Mesenchymal stem cell (in vitro differentiated cells and primary cell): Measurements from ENCODE around the gene PVALB.

ENCODE experiments used
- DNase-seq: peaks from one replicate; pipeline ENCODE4 v3.0.0-alpha.2; 2013
- H2AFZ ChIP-seq: one replicate; pipeline ENCODE4 v1.6.1; 2013; ENCODE audit warnings: low read depth, mild to moderate bottlenecking, control low read depth, inconsistent platforms, low read length, moderate library complexity
- H2AK5ac ChIP-seq: 2 replicates; pipeline ENCODE4 v1.6.1; 2013; ENCODE audit warnings: low read length, moderate library complexity, mild to moderate bottlenecking, inconsistent platforms; ENCODE audit not compliant: severe bottlenecking
- H2BK120ac ChIP-seq: one replicate; pipeline ENCODE4 v1.6.1; 2013; ENCODE audit warnings: low read depth, mild to moderate bottlenecking, inconsistent platforms, low read length, moderate library complexity
- H2BK12ac ChIP-seq, 2 experiments: one replicate each; pipeline ENCODE4 v1.6.1; 2013; ENCODE audit warnings: inconsistent platforms in 2 of 2, low read length in 2 of 2, mild to moderate bottlenecking in 2 of 2, moderate library complexity in 2 of 2, control low read depth in 1 of 2
- H2BK15ac ChIP-seq: one replicate; pipeline ENCODE4 v1.6.1; 2013; ENCODE audit warnings: mild to moderate bottlenecking, low read depth, inconsistent platforms; ENCODE audit not compliant: poor library complexity, severe bottlenecking
- H2BK5ac ChIP-seq: 2 replicates; pipeline ENCODE4 v1.6.1; 2013; ENCODE audit warnings: low read depth, mild to moderate bottlenecking, low read length, control low read depth, inconsistent platforms; ENCODE audit not compliant: poor library complexity, severe bottlenecking
- H3K14ac ChIP-seq, 2 experiments: one replicate each; pipeline ENCODE4 v1.6.1; 2013; ENCODE audit warnings: inconsistent platforms in 2 of 2, low read length in 2 of 2, control low read depth in 1 of 2, mild to moderate bottlenecking in 1 of 2, moderate library complexity in 1 of 2
- H3K18ac ChIP-seq, 2 experiments: one replicate each; pipeline ENCODE4 v1.6.1; 2013; ENCODE audit warnings: inconsistent platforms in 2 of 2, low read length in 2 of 2, control low read depth in 1 of 2, low read depth in 1 of 2, mild to moderate bottlenecking in 1 of 2
- H3K23ac ChIP-seq, 2 experiments: one replicate each; pipeline ENCODE4 v1.6.1; 2013; ENCODE audit warnings: inconsistent platforms in 2 of 2, low read length in 2 of 2, mild to moderate bottlenecking in 2 of 2, moderate library complexity in 2 of 2, control low read depth in 1 of 2
- H3K27ac ChIP-seq: 2 replicates; pipeline ENCODE4 v1.5.1; 2013; ENCODE audit warnings: mild to moderate bottlenecking, moderate library complexity, low read length, control low read depth, inconsistent platforms; ENCODE audit not compliant: poor library complexity, severe bottlenecking
- H3K27me3 ChIP-seq, 2 experiments: 2 replicates each; pipeline versions ENCODE4 v1.6.1 to v1.7.0; 2013; ENCODE audit warnings: low read length in 2 of 2, mild to moderate bottlenecking in 2 of 2, moderate library complexity in 2 of 2, control low read depth in 1 of 2, inconsistent platforms in 1 of 2; ENCODE audit not compliant: control insufficient read depth in 1 of 2, insufficient read depth in 1 of 2
- H3K36me3 ChIP-seq, 2 experiments: 2 replicates each; pipeline versions ENCODE4 v1.6.1 to v1.7.0; 2013; ENCODE audit warnings: low read length in 2 of 2, control low read depth in 1 of 2, inconsistent platforms in 1 of 2, low read depth in 1 of 2, mild to moderate bottlenecking in 1 of 2; ENCODE audit not compliant: insufficient read depth in 2 of 2, control insufficient read depth in 1 of 2
- H3K4ac ChIP-seq, 2 experiments: one replicate each; pipeline ENCODE4 v1.6.1; 2013; ENCODE audit warnings: inconsistent platforms in 2 of 2, low read length in 2 of 2, mild to moderate bottlenecking in 2 of 2, moderate library complexity in 2 of 2, control low read depth in 1 of 2, low read depth in 1 of 2
- H3K4me1 ChIP-seq: 2 replicates; pipeline ENCODE4 v1.6.1; 2013; ENCODE audit warnings: low read depth, low read length, control low read depth; ENCODE audit not compliant: control insufficient read depth, insufficient read depth
- H3K4me2 ChIP-seq: 2 replicates; pipeline ENCODE4 v1.6.1; 2013; ENCODE audit warnings: low read length, mild to moderate bottlenecking, inconsistent platforms; ENCODE audit not compliant: poor library complexity, severe bottlenecking
- H3K4me3 ChIP-seq, 2 experiments: 2 replicates each; pipeline versions ENCODE4 v1.5.1 to v1.7.0; 2013; ENCODE audit warnings: low read length in 2 of 2, mild to moderate bottlenecking in 2 of 2, control low read depth in 1 of 2, low read depth in 1 of 2; ENCODE audit not compliant: insufficient read depth in 1 of 2
- H3K79me1 ChIP-seq: replicated peaks from 2 replicates; pipeline ENCODE4 v1.6.1; 2013; ENCODE audit warnings: mild to moderate bottlenecking, control low read depth, low read length, inconsistent platforms; ENCODE audit not compliant: poor library complexity, severe bottlenecking
- H3K9ac ChIP-seq: 2 replicates; pipeline ENCODE4 v1.7.0; 2013; ENCODE audit warnings: mild to moderate bottlenecking, low read length, moderate library complexity
- H3K9me3 ChIP-seq: 2 replicates; pipeline ENCODE4 v1.7.0; 2013; ENCODE audit warnings: mild to moderate bottlenecking, low read length; ENCODE audit not compliant: control insufficient read depth
- H4K8ac ChIP-seq: one replicate; pipeline ENCODE4 v1.6.1; 2013; ENCODE audit warnings: inconsistent platforms, mild to moderate bottlenecking, low read length, moderate library complexity
- H4K91ac ChIP-seq: one replicate; pipeline ENCODE4 v1.6.1; 2013; ENCODE audit warnings: mild to moderate bottlenecking, low read length, inconsistent platforms
- WGBS: methylation state at CpG from one replicate; pipeline ENCODE4 v1.1.7; 2013; ENCODE audit warnings: mixed read lengths; 5-methylcytosine and 5-hydroxymethylcytosine counted together

Gene PVALB

GRCh38 chr22:36811094-36811800 lies 5.6 kb downstream of the PVALB start:
- WGBS, result 89% methylated on average over 2 of the region's 3 CpGs
- no peak overlapping the region for H4K8ac ChIP-seq
- no peak overlapping the region for H2AFZ ChIP-seq
- H3K9me3 ChIP-seq, result no peaks in the 10 kb centered on the region
- no peak overlapping the region for H2BK5ac ChIP-seq
- no peak overlapping the region for H2BK12ac ChIP-seq
- no peak overlapping the region for H3K23ac ChIP-seq
- no peak overlapping the region for H2AK5ac ChIP-seq
- H3K9ac ChIP-seq, result no peak overlapping the region
- no peak overlapping the region for H3K18ac ChIP-seq
- H3K36me3 ChIP-seq, result no peaks in the 10 kb centered on the region
- DNase-seq, result no peak
- no peak overlapping the region for H3K27ac ChIP-seq
- peaks cover 65 to 86% of the 10 kb centered on the region in 2 experiments for H3K27me3 ChIP-seq
- no peak overlapping the region for H4K91ac ChIP-seq
- peaks cover 1% of the 10 kb centered on the region for H3K4me1 ChIP-seq
- no peak overlapping the region for H3K4me2 ChIP-seq
- no peak overlapping the region for H3K4ac ChIP-seq
- no peak overlapping the region for H3K14ac ChIP-seq
- peak overlapping the region; percentile 33 for H2BK15ac ChIP-seq
- H3K79me1 ChIP-seq, result no peaks in the 10 kb centered on the region
- H3K4me3 ChIP-seq, result no peak overlapping the region
- H2BK120ac ChIP-seq, result no peak overlapping the region

GRCh38 chr22:36809351-36809750 lies 7.5 kb downstream of the PVALB start:
- no peak overlapping the region for H2BK120ac ChIP-seq
- WGBS, result 87% methylated on average over 3 of the region's 6 CpGs
- no peak overlapping the region for H2AFZ ChIP-seq
- no peaks in the 10 kb centered on the region for H3K36me3 ChIP-seq
- no peak overlapping the region for H3K4me2 ChIP-seq
- H4K8ac ChIP-seq, result no peak overlapping the region
- no peak overlapping the region for H3K14ac ChIP-seq
- no peaks in the 10 kb centered on the region for H3K9me3 ChIP-seq
- H3K4me1 ChIP-seq, result no peaks in the 10 kb centered on the region
- no peak overlapping the region for H3K23ac ChIP-seq
- DNase-seq, result no peak
- peaks cover 62 to 86% of the 10 kb centered on the region in 2 experiments for H3K27me3 ChIP-seq
- no peak overlapping the region for H3K4me3 ChIP-seq
- no peak overlapping the region for H2AK5ac ChIP-seq
- no peak overlapping the region for H2BK15ac ChIP-seq
- H3K27ac ChIP-seq, result no peak overlapping the region
- H3K9ac ChIP-seq, result no peak overlapping the region
- H2BK5ac ChIP-seq, result no peak overlapping the region
- no peak overlapping the region for H2BK12ac ChIP-seq
- no peak overlapping the region for H3K4ac ChIP-seq
- no peak overlapping the region for H4K91ac ChIP-seq
- H3K18ac ChIP-seq, result no peak overlapping the region
- no peaks in the 10 kb centered on the region for H3K79me1 ChIP-seq

- no peaks in the 10 kb centered on the region for H3K9me3 ChIP-seq
- H3K27me3 ChIP-seq, result peaks cover 62 to 86% of the 10 kb centered on the region in 2 experiments
- H3K79me1 ChIP-seq, result no peaks in the 10 kb centered on the region
- H3K18ac ChIP-seq, result no peak overlapping the region
- no peaks in the 10 kb centered on the region for H3K4me1 ChIP-seq
- no peak overlapping the region for H3K4me2 ChIP-seq
- no peaks in the 10 kb centered on the region for H3K36me3 ChIP-seq
- no peak overlapping the region for H3K4ac ChIP-seq
- H2AK5ac ChIP-seq, result no peak overlapping the region
- H2BK15ac ChIP-seq, result no peak overlapping the region
- no peak overlapping the region for H2BK120ac ChIP-seq
- no peak overlapping the region for H2BK5ac ChIP-seq
- DNase-seq, result no peak
- H2BK12ac ChIP-seq, result no peak overlapping the region
- no peak overlapping the region for H3K23ac ChIP-seq
- H3K4me3 ChIP-seq, result no peak overlapping the region
- WGBS, result 69% methylated on average over 1 of the region's 1 CpG
- no peak overlapping the region for H3K27ac ChIP-seq
- no peak overlapping the region for H4K8ac ChIP-seq
- no peak overlapping the region for H3K14ac ChIP-seq
- no peak overlapping the region for H2AFZ ChIP-seq
- no peak overlapping the region for H3K9ac ChIP-seq
- H4K91ac ChIP-seq, result no peak overlapping the region
These were observed 8.0 kb downstream of the PVALB start for GRCh38 chr22:36808721-36809344.

- Histone ChIP-seq H4K8ac (no peak overlapping the region), H3K9me3 (no peaks in the 10 kb centered on the region), H2BK12ac (no peak overlapping the region), H3K14ac (no peak overlapping the region), H3K4me3 (no peak overlapping the region), H2BK15ac (no peak overlapping the region), H2AFZ (no peak overlapping the region), H3K9ac (no peak overlapping the region), H3K4me1 (no peaks in the 10 kb centered on the region), H3K36me3 (no peaks in the 10 kb centered on the region), H2BK5ac (no peak overlapping the region), H3K27me3 (peaks cover 58 to 85% of the 10 kb centered on the region in 2 experiments), H2AK5ac (no peak overlapping the region), H4K91ac (no peak overlapping the region), H3K18ac (no peak overlapping the region), H3K4ac (no peak overlapping the region), H3K79me1 (no peaks in the 10 kb centered on the region), H3K27ac (no peak overlapping the region), H2BK120ac (no peak overlapping the region), H3K23ac (no peak overlapping the region), H3K4me2 (no peak overlapping the region)
- WGBS, result 80% methylated on average over 7 of the region's 7 CpGs
- no peak for DNase-seq
These were observed 9.2 kb downstream of the PVALB start for GRCh38 chr22:36807627-36808026.
